GM18867 (cell line): ENCODE results near the gene HRG.

ENCODE experiments used
- ATAC-seq: cut with Tn5 transposase; IDR thresholded peaks from one replicate; pipeline ENCODE4 v1.9.1; 2021; ENCODE audit warnings: mild to moderate bottlenecking, moderate library complexity; ENCODE audit not compliant: unreplicated experiment

HRG gene

DNA sequence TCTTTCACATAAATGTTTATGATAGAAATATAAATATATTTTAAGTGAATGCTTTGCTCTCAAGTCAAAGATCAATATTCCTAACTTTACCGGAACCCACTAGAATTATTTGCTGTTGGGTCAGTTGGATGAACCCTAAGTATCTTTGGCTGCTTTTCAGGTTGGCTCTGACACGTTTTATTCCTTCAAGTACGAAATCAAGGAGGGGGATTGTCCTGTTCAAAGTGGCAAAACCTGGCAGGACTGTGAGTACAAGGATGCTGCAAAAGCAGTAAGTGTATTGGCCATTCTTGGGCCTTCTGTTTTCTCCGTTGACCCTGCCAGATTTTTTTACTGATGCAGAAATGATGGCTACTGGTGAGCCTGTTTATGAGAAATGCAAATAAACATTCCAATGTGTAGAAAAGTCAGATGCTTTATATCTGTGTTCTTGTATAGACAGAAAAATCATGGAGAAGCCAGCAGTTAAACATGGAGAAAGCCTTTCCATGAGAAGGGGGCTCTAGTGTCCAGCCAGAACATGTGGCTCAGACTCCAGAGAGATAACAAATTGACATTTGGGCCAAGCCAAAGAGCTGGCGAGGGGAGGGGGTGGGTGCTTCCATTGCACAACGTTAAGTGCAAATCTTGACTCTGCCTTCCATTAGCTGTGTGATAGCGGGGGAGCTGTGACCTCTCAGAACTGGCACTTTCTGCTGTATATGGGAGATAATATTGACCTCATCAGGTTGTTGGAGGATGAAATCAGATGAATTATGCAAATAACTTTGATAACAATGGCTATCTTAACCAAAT is 54.3 kb downstream of the HRG start:
- ATAC-seq, result no peak

DNA sequence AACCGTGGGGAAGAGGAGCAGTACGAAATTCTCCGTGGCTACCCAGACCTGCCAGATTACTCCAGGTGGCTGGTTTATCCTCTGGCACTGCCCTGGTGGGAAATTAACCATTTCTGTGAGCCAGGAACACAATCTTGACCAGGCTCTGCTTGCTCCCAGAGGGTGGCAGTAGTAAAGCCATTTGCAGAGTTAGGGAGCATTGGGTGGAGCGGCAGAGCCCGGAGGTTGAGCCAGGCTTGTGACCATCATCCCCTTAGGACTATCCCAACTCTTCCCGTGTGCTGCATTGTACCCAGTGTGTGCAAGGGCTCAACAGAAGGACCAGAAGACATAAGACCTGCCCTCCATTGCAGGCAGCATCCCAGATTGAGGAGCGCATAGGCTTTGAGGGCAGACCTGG is 56.6 kb downstream of the HRG start:
- no peak for ATAC-seq

DNA sequence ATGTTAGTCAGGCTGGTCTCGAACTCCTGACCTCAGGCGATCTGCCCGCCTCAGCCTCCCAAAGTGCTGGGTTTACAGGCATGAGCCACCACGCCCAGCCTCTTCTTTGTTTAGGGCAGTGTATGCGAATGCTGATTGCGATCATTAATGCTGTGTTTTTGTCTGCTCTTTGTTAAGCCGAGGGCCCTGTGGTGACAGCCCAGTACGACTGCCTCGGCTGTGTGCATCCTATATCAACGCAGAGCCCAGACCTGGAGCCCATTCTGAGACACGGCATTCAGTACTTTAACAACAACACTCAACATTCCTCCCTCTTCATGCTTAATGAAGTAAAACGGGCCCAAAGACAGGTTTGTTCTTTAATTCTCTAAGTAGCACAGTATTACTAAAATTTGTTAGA is 59.1 kb downstream of the HRG start:
- no peak for ATAC-seq
